ENCODE measurements around the gene IGF2BP2.

GRCh38 chr3:185708392-185708791, 116.5 kb downstream of the IGF2BP2 start:
- TF ChIP-seq CTCF (IDR thresholded peaks at IDR 0.05; ENCODE audit: control extremely low read depth in 1 of 3, insufficient read depth in 1 of 3, low read depth in 1 of 3, low read length in 3 of 3) (no peak), EP300 (IDR thresholded peaks at IDR 0.05; ENCODE audit: borderline replicate concordance in 1 of 2, low read depth in 2 of 2, low read length in 2 of 2) (no peak), JUND (IDR thresholded peaks at IDR 0.05; ENCODE audit: low read length) (no peak), SP4 (IDR thresholded peaks at IDR 0.05; ENCODE audit: low read length) (no peak), ZNF274 (IDR thresholded peaks at IDR 0.05; ENCODE audit: borderline replicate concordance, extremely low read depth, low read length) (no peak), MAX (IDR thresholded peaks at IDR 0.05) (no peak), CEBPB (IDR thresholded peaks at IDR 0.05; ENCODE audit: low read depth, low read length) (no peak), CHD2 (IDR thresholded peaks at IDR 0.05; ENCODE audit: low read length) (no peak)

Measured in H1 (cell line).